GM21360 (cell line): Measurements from ENCODE around the gene C6orf141.

ENCODE experiments used
- ATAC-seq: cut with Tn5 transposase; IDR thresholded peaks from one replicate; pipeline ENCODE4 v1.9.1; 2021; ENCODE audit warnings: mild to moderate bottlenecking, moderate library complexity; ENCODE audit not compliant: unreplicated experiment

Gene C6orf141

GRCh38 chr6:49550492-49551077 lies at the start of gene C6orf141:
Gene C6orf141, plus strand, starts transcription at chr6:49550668. Its CDS starts 125 bp downstream, at chr6:49550793.
- ATAC-seq = peak; percentile 69

GRCh38 chr6:49504666-49505065 lies 45.8 kb upstream of the C6orf141 start:
- ATAC-seq = no peak

GRCh38 chr6:49506569-49507111 lies 43.8 kb upstream of the C6orf141 start:
- ATAC-seq = no peak

- ATAC-seq = no peak
Observed at GRCh38 chr6:49509342-49509741, 41.1 kb upstream of the C6orf141 start.

- ATAC-seq = no peak
Observed at GRCh38 chr6:49513153-49513989, 37.1 kb upstream of the C6orf141 start.

GRCh38 chr6:49514571-49515484 lies 35.6 kb upstream of the C6orf141 start:
- no peak for ATAC-seq

GRCh38 chr6:49515485-49516146 lies 34.9 kb upstream of the C6orf141 start:
- ATAC-seq = no peak

- ATAC-seq = no peak
Observed at GRCh38 chr6:49516147-49516505, 34.3 kb upstream of the C6orf141 start.

GRCh38 chr6:49517919-49518318 lies 32.5 kb upstream of the C6orf141 start:
- ATAC-seq = no peak

GRCh38 chr6:49519660-49520059 lies 30.8 kb upstream of the C6orf141 start:
- peak; percentile 94 for ATAC-seq

- ATAC-seq = no peak
Observed at GRCh38 chr6:49522710-49523593, 27.5 kb upstream of the C6orf141 start.

GRCh38 chr6:49523901-49524300 lies 26.6 kb upstream of the C6orf141 start:
- ATAC-seq = no peak

GRCh38 chr6:49524541-49524940 lies 25.9 kb upstream of the C6orf141 start:
- ATAC-seq = no peak

- ATAC-seq = no peak
Observed at GRCh38 chr6:49526598-49526997, 23.9 kb upstream of the C6orf141 start.

GRCh38 chr6:49527320-49527719 lies 23.1 kb upstream of the C6orf141 start:
- no peak for ATAC-seq

- ATAC-seq = no peak
Observed at GRCh38 chr6:49528571-49528970, 21.9 kb upstream of the C6orf141 start.

- ATAC-seq = no peak
Observed at GRCh38 chr6:49530141-49530776, 20.2 kb upstream of the C6orf141 start.

- peak; percentile 99 for ATAC-seq
Observed at GRCh38 chr6:49531774-49532569, 18.5 kb upstream of the C6orf141 start.
